Hypothalamus (tissue), 51 donors: ENCODE measurements around the gene RGR.

ENCODE experiments used
- DNase-seq, 51 donors: peaks; one replicate each; lab custom pipeline; 2025; lab: John Stamatoyannopoulos, UW

The RGR gene

GRCh38 chr10:84292502-84292901 is 47.6 kb downstream of the RGR start:
- DNase-seq = no peak

GRCh38 chr10:84293171-84293570 is 48.3 kb downstream of the RGR start:
- no peak for DNase-seq

GRCh38 chr10:84293574-84294016 is 48.7 kb downstream of the RGR start:
- DNase-seq = peak in 1 of 51 donors; percentile 45

- DNase-seq = no peak
Measured at GRCh38 chr10:84294766-84295447, 50.1 kb downstream of the RGR start.

- peak in 1 of 51 donors; percentile 50 for DNase-seq
Measured at GRCh38 chr10:84296091-84296981, 51.5 kb downstream of the RGR start.

- peak in 12 of 51 donors; percentile 9 to 40 (median 14) for DNase-seq
Measured at GRCh38 chr10:84298057-84298456, 53.2 kb downstream of the RGR start.

- no peak for DNase-seq
Measured at GRCh38 chr10:84302223-84302622, 57.4 kb downstream of the RGR start.

GRCh38 chr10:84306751-84307384 is 62.0 kb downstream of the RGR start:
- no peak for DNase-seq

- no peak for DNase-seq
Measured at GRCh38 chr10:84308021-84308420, 63.2 kb downstream of the RGR start.

GRCh38 chr10:84308481-84309304 is 63.8 kb downstream of the RGR start:
- DNase-seq = peak in 6 of 51 donors; percentile 13 to 34 (median 16)
